Mononuclear cell (primary cell): ENCODE results near the gene MRPL42. TPM values are rescaled to one million over a fixed set of nuclear protein-coding genes. Genes with fewer than 3 reads are reported as not detected.
A peak's percentile ranks its signal among the peaks of the same experiment; 100 is the strongest.
"Not testable (repeated sequence)": the region's sequence is repeated elsewhere in the genome, so short reads cannot be mapped to it uniquely, and the experiment has no call there.

Experiments
- H3K27me3 ChIP-seq: 2 replicates; pipeline ENCODE4 v1.6.0; 2011; ENCODE audit warnings: low read length, control low read depth; ENCODE audit not compliant: insufficient read depth
- H3K4me1 ChIP-seq: 2 replicates; pipeline ENCODE4 v1.5.1; 2011; ENCODE audit warnings: mild to moderate bottlenecking, low read length, control low read depth; ENCODE audit not compliant: insufficient read depth
- H3K4me3 ChIP-seq: 2 replicates; pipeline ENCODE4 v1.5.1; 2011; ENCODE audit warnings: mild to moderate bottlenecking, low read length, moderate library complexity
- H3K9me3 ChIP-seq: 2 replicates; pipeline ENCODE4 v1.5.1; 2011; ENCODE audit warnings: low read depth, mild to moderate bottlenecking, control low read depth, low read length
- total RNA-seq: library from RNA; depleted of rRNA; stranded (reverse); fragments of >200 nt; gene quantifications from one replicate; pipeline ENCODE4 v1.2.3, GENCODE V29; 2012

The MRPL42 gene
- 46.7 TPM for total RNA-seq

GRCh38 chr12:93467351-93468007 lies at the start of gene MRPL42:
TSS of gene MRPL42 (plus strand) at chr12:93467514. CDS start at chr12:93469286, 1,772 bp downstream.
- peak within 1 kb of the TSS; percentile 60 for H3K4me3 ChIP-seq
- H3K9me3 ChIP-seq, result no peaks in the 10 kb centered on the region
- peaks cover 14% of the 10 kb centered on the region for H3K4me1 ChIP-seq
- no peaks in the 10 kb centered on the region for H3K27me3 ChIP-seq

- Histone ChIP-seq H3K4me3 (no peak overlapping the region), H3K27me3 (no peaks in the 10 kb centered on the region), H3K4me1 (peaks cover 18% of the 10 kb centered on the region), H3K9me3 (no peaks in the 10 kb centered on the region)
Observed at GRCh38 chr12:93417967-93418480, 49.3 kb upstream of the MRPL42 start.

DNA sequence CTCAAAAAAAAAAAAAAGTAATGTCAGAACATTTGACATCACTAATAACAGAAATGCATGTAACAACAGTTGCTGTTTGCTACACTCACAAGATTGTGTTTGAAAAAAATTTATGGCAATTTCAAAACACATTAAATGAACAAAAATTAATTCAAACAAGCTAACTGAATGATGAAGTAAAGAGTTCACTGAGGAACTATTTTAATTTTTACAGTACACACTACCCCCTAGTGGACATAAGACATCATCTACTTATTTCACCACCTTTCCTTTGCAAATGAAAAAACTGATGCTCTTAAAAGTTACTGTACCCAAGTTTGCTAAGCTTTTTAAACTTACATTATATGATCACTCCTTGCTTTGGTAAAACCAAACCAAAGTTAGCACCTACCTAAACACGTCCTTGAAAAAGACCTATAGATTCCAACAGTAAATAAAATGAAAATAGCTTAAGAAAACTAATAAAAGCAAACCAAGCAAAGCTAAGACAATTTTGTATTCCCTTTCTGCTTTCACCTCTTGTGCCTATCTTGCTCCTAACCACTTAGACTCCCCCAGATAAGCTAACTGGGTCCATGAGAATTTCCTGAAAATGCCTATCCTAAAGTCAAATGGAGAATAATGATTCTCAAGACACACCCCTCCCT lies 47.8 kb upstream of the MRPL42 start:
- Histone ChIP-seq H3K4me3 (no peak overlapping the region), H3K9me3 (no peaks in the 10 kb centered on the region), H3K27me3 (no peaks in the 10 kb centered on the region), H3K4me1 (peaks cover 13% of the 10 kb centered on the region)

DNA sequence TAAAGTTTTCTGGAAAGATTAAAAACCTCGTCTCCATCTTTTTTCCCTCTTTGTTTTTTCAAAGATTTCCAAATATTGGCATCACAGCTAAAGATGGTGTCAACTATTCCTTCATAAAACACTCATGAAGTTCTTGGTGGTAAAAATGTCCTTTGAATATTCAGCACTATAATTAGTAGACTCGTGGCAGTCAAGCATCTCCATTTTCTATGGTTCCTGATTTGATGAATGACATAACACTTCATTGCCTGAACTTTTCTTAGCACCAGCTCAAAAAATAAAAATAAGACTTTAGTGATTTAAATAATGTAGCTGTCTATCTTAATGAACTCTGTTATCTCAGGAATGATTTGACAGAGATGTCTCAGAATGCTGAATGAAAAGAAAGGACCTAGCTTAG lies 45.3 kb upstream of the MRPL42 start:
- H3K4me3 ChIP-seq, result no peak overlapping the region
- peaks cover 29% of the 10 kb centered on the region for H3K4me1 ChIP-seq

GRCh38 chr12:93425736-93426411 lies 41.4 kb upstream of the MRPL42 start:
- no peak overlapping the region for H3K4me3 ChIP-seq

More for the DNA sequence above, 45.3 kb upstream of the MRPL42 start:
- Histone ChIP-seq H3K27me3 (no peaks in the 10 kb centered on the region), H3K9me3 (no peaks in the 10 kb centered on the region)

DNA sequence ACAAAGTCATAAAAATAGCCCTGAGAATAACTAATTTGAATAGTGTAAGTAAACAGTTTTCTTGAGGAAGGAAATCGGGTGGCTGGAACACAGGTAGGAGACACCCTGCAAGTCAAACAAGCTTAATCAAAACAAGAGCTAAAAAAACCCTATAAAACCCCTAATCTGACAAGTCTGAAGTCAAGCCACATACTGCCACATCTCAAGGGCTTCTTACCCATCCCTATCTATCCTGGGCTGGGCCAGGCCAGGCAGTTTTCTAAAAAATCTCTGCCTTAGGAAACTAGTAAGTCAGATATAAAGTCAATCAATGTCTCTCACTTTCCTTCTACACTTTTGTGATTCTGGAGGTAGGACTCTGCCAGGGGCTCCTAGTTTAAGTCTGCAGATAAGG lies 40.9 kb upstream of the MRPL42 start:
- no peaks in the 10 kb centered on the region for H3K27me3 ChIP-seq
- H3K9me3 ChIP-seq, result no peaks in the 10 kb centered on the region
- H3K4me3 ChIP-seq, result no peak overlapping the region
- peaks cover 41% of the 10 kb centered on the region for H3K4me1 ChIP-seq

More at GRCh38 chr12:93425736-93426411, 41.4 kb upstream of the MRPL42 start:
- H3K9me3 ChIP-seq, result no peaks in the 10 kb centered on the region
- H3K4me1 ChIP-seq, result peaks cover 41% of the 10 kb centered on the region
- no peaks in the 10 kb centered on the region for H3K27me3 ChIP-seq

- Histone ChIP-seq H3K27me3 (no peaks in the 10 kb centered on the region), H3K4me1 (peaks cover 45% of the 10 kb centered on the region), H3K9me3 (no peaks in the 10 kb centered on the region), H3K4me3 (no peak overlapping the region)
Observed at GRCh38 chr12:93427779-93428564, 39.3 kb upstream of the MRPL42 start.

DNA sequence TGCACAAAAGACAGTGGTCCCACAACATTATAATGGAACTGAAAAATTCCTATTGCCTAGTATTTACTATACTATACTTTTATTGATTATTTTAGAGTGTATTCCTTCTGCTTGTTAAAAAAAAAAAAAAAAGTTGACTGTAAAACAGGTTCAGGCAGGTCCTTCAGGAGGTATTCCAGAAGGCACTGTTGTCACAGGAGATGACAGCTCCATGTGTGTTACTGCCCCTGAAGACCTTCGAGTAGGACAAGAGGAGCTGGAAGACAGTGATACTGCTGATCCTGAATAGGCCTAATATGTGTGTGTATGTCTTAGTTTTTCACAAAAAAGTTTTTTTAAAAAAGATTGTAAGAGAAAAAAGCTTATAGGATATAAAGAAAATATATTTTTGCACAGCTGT lies 37.9 kb upstream of the MRPL42 start:
- H3K27me3 ChIP-seq, result no peaks in the 10 kb centered on the region
- peaks cover 50% of the 10 kb centered on the region for H3K4me1 ChIP-seq
- no peak overlapping the region for H3K4me3 ChIP-seq
- H3K9me3 ChIP-seq, result no peaks in the 10 kb centered on the region

DNA sequence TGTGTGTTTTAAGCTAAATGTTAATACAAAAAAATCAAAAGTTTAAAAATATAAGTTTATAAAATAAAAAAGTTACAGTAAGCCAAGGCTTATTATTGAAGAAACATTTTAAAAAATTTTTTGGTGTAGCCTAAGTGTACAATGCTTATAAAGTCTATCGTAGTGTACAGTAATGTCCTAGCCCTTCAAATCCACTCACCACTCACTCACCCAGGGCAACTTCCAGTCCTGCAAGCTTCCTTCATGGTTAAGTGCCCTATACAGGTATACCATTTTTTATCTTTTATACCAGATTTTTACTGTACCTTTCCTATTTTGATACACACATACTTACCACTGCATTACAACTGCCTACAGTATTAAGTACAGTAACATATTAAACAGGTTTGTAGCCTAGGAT lies 37.5 kb upstream of the MRPL42 start:
- Histone ChIP-seq H3K27me3 (no peaks in the 10 kb centered on the region), H3K4me1 (peaks cover 54% of the 10 kb centered on the region), H3K4me3 (no peak overlapping the region), H3K9me3 (no peaks in the 10 kb centered on the region)

GRCh38 chr12:93430280-93430679 lies 37.0 kb upstream of the MRPL42 start:
- peaks cover 55% of the 10 kb centered on the region for H3K4me1 ChIP-seq
- no peaks in the 10 kb centered on the region for H3K9me3 ChIP-seq
- no peaks in the 10 kb centered on the region for H3K27me3 ChIP-seq
- H3K4me3 ChIP-seq, result no peak overlapping the region

DNA sequence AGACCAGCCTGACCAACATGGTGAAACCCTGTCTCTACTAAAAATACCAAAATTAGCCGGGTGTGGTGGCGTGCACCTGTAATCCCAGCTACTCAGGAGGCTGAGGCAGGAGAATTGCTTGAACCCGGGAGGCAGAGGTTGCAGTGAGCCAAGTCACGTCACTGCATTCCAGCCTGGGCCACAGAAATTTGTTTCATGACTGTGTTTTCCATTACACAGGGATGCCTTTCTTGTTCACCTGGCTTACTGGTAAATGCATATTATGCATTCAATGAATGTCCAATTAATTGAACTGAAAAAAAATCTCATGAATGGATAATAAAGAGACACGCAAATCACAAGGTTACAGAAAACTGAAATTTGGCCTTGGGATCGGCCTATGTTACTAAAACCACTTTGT lies 35.3 kb upstream of the MRPL42 start:
- peaks cover 55% of the 10 kb centered on the region for H3K4me1 ChIP-seq
- not testable (repeated sequence) for H3K9me3 ChIP-seq, H3K27me3 ChIP-seq, H3K4me3 ChIP-seq

GRCh38 chr12:93434256-93434865 lies 33.0 kb upstream of the MRPL42 start:
- Histone ChIP-seq H3K4me3 (no peak overlapping the region), H3K27me3 (no peaks in the 10 kb centered on the region), H3K9me3 (no peaks in the 10 kb centered on the region), H3K4me1 (peaks cover 64% of the 10 kb centered on the region)

GRCh38 chr12:93438266-93439050 lies 28.9 kb upstream of the MRPL42 start:
- H3K9me3 ChIP-seq, result no peaks in the 10 kb centered on the region
- peaks cover 73% of the 10 kb centered on the region for H3K4me1 ChIP-seq
- H3K4me3 ChIP-seq, result no peak overlapping the region
- no peaks in the 10 kb centered on the region for H3K27me3 ChIP-seq
